Measurements from ENCODE around the gene NR1I2. TPM values are rescaled to one million over a fixed set of nuclear protein-coding genes. Genes with fewer than 3 reads are reported as not detected.

Gene NR1I2
- total RNA-seq, 2 experiments from 2014 or later: 0.26 to 0.35 TPM

GRCh38 chr3:119767936-119768601 lies 13.8 kb upstream of the NR1I2 start:
- H3K9me3 Mint-ChIP-seq (ENCODE audit: low read depth): no peaks in the 10 kb centered on the region
- DNase-seq (no peak), ATAC-seq (no peak)
- no peaks in the 10 kb centered on the region for H3K4me1 Mint-ChIP-seq
- CTCF ChIA-PET: no interaction called here
- no peaks in the 10 kb centered on the region for H3K36me3 Mint-ChIP-seq
- no peak overlapping the region for H3K27ac Mint-ChIP-seq
- H3K27me3 Mint-ChIP-seq: peaks cover 37% of the 10 kb centered on the region
- H3K4me3 Mint-ChIP-seq: no peak overlapping the region

GRCh38 chr3:119768668-119769393 lies 13.1 kb upstream of the NR1I2 start:
- no peak overlapping the region for H3K27ac Mint-ChIP-seq
- peaks cover 32% of the 10 kb centered on the region for H3K27me3 Mint-ChIP-seq
- no peaks in the 10 kb centered on the region for H3K4me1 Mint-ChIP-seq
- H3K36me3 Mint-ChIP-seq: no peaks in the 10 kb centered on the region
- DNase-seq (no peak), ATAC-seq (no peak)
- H3K4me3 Mint-ChIP-seq: no peak overlapping the region
- CTCF ChIA-PET: no interaction called here
- H3K9me3 Mint-ChIP-seq (ENCODE audit: low read depth): no peaks in the 10 kb centered on the region

- Mint-ChIP-seq H3K4me1 (no peaks in the 10 kb centered on the region), H3K27ac (no peak overlapping the region), H3K27me3 (peaks cover 29% of the 10 kb centered on the region), H3K9me3 (ENCODE audit: low read depth) (no peaks in the 10 kb centered on the region), H3K36me3 (no peaks in the 10 kb centered on the region), H3K4me3 (no peak overlapping the region)
- DNase-seq (no peak), ATAC-seq (no peak)
- CTCF ChIA-PET: no interaction called here
Observed at GRCh38 chr3:119769394-119770149, 12.3 kb upstream of the NR1I2 start.

GRCh38 chr3:119774444-119774843 lies 7.5 kb upstream of the NR1I2 start:
- Mint-ChIP-seq H3K4me1 (no peaks in the 10 kb centered on the region), H3K9me3 (ENCODE audit: low read depth) (peaks cover 4% of the 10 kb centered on the region), H3K36me3 (no peaks in the 10 kb centered on the region), H3K27me3 (peaks cover 18% of the 10 kb centered on the region), H3K27ac (no peak overlapping the region), H3K4me3 (no peak overlapping the region)
- DNase-seq (no peak), ATAC-seq (no peak)
- CTCF ChIA-PET: no interaction called here

- CTCF ChIA-PET: no interaction called here
- Mint-ChIP-seq H3K27ac (no peak overlapping the region), H3K4me3 (no peak overlapping the region), H3K27me3 (peaks cover 15% of the 10 kb centered on the region), H3K4me1 (peaks cover 4% of the 10 kb centered on the region), H3K36me3 (no peaks in the 10 kb centered on the region), H3K9me3 (ENCODE audit: low read depth) (peaks cover 4% of the 10 kb centered on the region)
- DNase-seq (no peak), ATAC-seq (no peak)
Observed at GRCh38 chr3:119776304-119776703, 5.6 kb upstream of the NR1I2 start.

GRCh38 chr3:119778176-119778575 lies 3.7 kb upstream of the NR1I2 start:
- no peak for DNase-seq
- ATAC-seq: no peak
- Mint-ChIP-seq H3K4me1 (peaks cover 4% of the 10 kb centered on the region), H3K36me3 (no peaks in the 10 kb centered on the region), H3K27ac (no peak overlapping the region), H3K27me3 (peaks cover 1% of the 10 kb centered on the region), H3K9me3 (ENCODE audit: low read depth) (peaks cover 4% of the 10 kb centered on the region), H3K4me3 (no peak overlapping the region)
- CTCF ChIA-PET: no interaction called here

GRCh38 chr3:119778811-119779210 lies 3.1 kb upstream of the NR1I2 start:
- DNase-seq (no peak), ATAC-seq (no peak)
- peaks cover 4% of the 10 kb centered on the region for H3K4me1 Mint-ChIP-seq
- no peak overlapping the region for H3K27ac Mint-ChIP-seq
- peaks cover 4% of the 10 kb centered on the region for H3K9me3 Mint-ChIP-seq (ENCODE audit: low read depth)
- H3K4me3 Mint-ChIP-seq: no peak overlapping the region
- H3K27me3 Mint-ChIP-seq: no peaks in the 10 kb centered on the region
- CTCF ChIA-PET: no interaction called here
- no peaks in the 10 kb centered on the region for H3K36me3 Mint-ChIP-seq

GRCh38 chr3:119779731-119780383 lies 2.0 kb upstream of the NR1I2 start:
- Mint-ChIP-seq H3K27ac (no peak overlapping the region), H3K4me3 (no peak overlapping the region), H3K36me3 (no peaks in the 10 kb centered on the region), H3K4me1 (peaks cover 4% of the 10 kb centered on the region), H3K9me3 (ENCODE audit: low read depth) (peaks cover 4% of the 10 kb centered on the region), H3K27me3 (no peaks in the 10 kb centered on the region)
- no peak for DNase-seq
- CTCF ChIA-PET: no interaction called here
- ATAC-seq: no peak

- CTCF ChIA-PET: no interaction called here
Observed at GRCh38 chr3:119782460-119782859, 559 bp downstream of the NR1I2 start.

GRCh38 chr3:119783255-119783654 lies 1.4 kb downstream of the NR1I2 start:
- DNase-seq (no peak), ATAC-seq (no peak)
- CTCF ChIA-PET: no interaction called here
- Mint-ChIP-seq H3K36me3 (no peaks in the 10 kb centered on the region), H3K27ac (no peak overlapping the region), H3K4me3 (no peak overlapping the region), H3K27me3 (no peaks in the 10 kb centered on the region), H3K4me1 (peaks cover 4% of the 10 kb centered on the region), H3K9me3 (ENCODE audit: low read depth) (no peaks in the 10 kb centered on the region)

More at GRCh38 chr3:119782460-119782859, 559 bp downstream of the NR1I2 start:
- Mint-ChIP-seq H3K27ac (no peak overlapping the region), H3K4me1 (peaks cover 4% of the 10 kb centered on the region), H3K4me3 (no peak overlapping the region), H3K36me3 (no peaks in the 10 kb centered on the region), H3K9me3 (ENCODE audit: low read depth) (no peaks in the 10 kb centered on the region), H3K27me3 (no peaks in the 10 kb centered on the region)
- no peak for ATAC-seq
- DNase-seq: no peak

GRCh38 chr3:119783883-119784282 lies 2.0 kb downstream of the NR1I2 start:
- Mint-ChIP-seq H3K27ac (no peak overlapping the region), H3K4me1 (peaks cover 4% of the 10 kb centered on the region), H3K27me3 (no peaks in the 10 kb centered on the region), H3K9me3 (ENCODE audit: low read depth) (no peaks in the 10 kb centered on the region), H3K36me3 (no peaks in the 10 kb centered on the region), H3K4me3 (no peak overlapping the region)
- ATAC-seq (no peak), DNase-seq (no peak)
- CTCF ChIA-PET: no interaction called here

GRCh38 chr3:119786409-119786808 lies 4.5 kb downstream of the NR1I2 start:
- Mint-ChIP-seq H3K27ac (no peak overlapping the region), H3K4me1 (no peaks in the 10 kb centered on the region), H3K27me3 (no peaks in the 10 kb centered on the region), H3K36me3 (peaks cover 2% of the 10 kb centered on the region), H3K4me3 (no peak overlapping the region), H3K9me3 (ENCODE audit: low read depth) (peaks cover 2% of the 10 kb centered on the region)
- DNase-seq: no peak
- no peak for ATAC-seq
- CTCF ChIA-PET: no interaction called here

GRCh38 chr3:119790369-119790768 lies 8.5 kb downstream of the NR1I2 start:
- H3K4me3 Mint-ChIP-seq: no peak overlapping the region
- peaks cover 2% of the 10 kb centered on the region for H3K36me3 Mint-ChIP-seq
- peaks cover 2% of the 10 kb centered on the region for H3K27me3 Mint-ChIP-seq
- H3K27ac Mint-ChIP-seq: no peak overlapping the region
- H3K4me1 Mint-ChIP-seq: no peaks in the 10 kb centered on the region
- DNase-seq (no peak), ATAC-seq (no peak)
- H3K9me3 Mint-ChIP-seq (ENCODE audit: low read depth): peaks cover 2% of the 10 kb centered on the region
- CTCF ChIA-PET: no interaction called here

Data from activated CD8-positive, alpha-beta memory T cell treated with anti-CD3 and anti-CD28 coated beads, Interleukin-2, amount 10 ng/mL, durations not matched to agents 7 days and 5 days (primary cell).